Omental fat pad (tissue), 4 donors: ENCODE data around the gene MST1. TPM values are rescaled to one million over a fixed set of nuclear protein-coding genes. Genes with fewer than 3 reads are reported as not detected.

Experiments
- ATAC-seq: fragments of 150-250 bp; one replicate; pipeline ENCODE4 v1.9.1; 2016; ENCODE audit warnings: mild to moderate bottlenecking, moderate library complexity; ENCODE audit not compliant: low FRiP score
- DNase-seq: peaks from one replicate; pipeline ENCODE4 v3.0.0-alpha.2; 2019; ENCODE audit warnings: low spot score
- CTCF ChIP-seq, 3 donors: fragments of 450-650 bp; IDR thresholded peaks; one replicate each; pipeline ENCODE4 v1.5.1; 2016 to 2017; ENCODE audit warnings: antibody characterized with exemption in 3 of 3, mild to moderate bottlenecking in 3 of 3, moderate library complexity in 2 of 3
- total RNA-seq, 4 donors: library from RNA; depleted of rRNA; stranded (reverse); fragments of >200 nt; gene quantifications; one replicate each; pipeline ENCODE4 v1.1.0, GENCODE V29; 2016

The MST1 gene
- total RNA-seq, 4 donors from 2014 or later = 3.5 to 94.1 (median 25.0) TPM

- DNase-seq = no peak
- no peak for TF ChIP-seq CTCF (IDR thresholded peaks at IDR 0.05)
- ATAC-seq = no peak
These were observed 28.9 kb upstream of the MST1 start for GRCh38 chr3:49717959-49718857.

GRCh38 chr3:49717211-49717958 lies 28.1 kb upstream of the MST1 start:
- ATAC-seq (no peak), DNase-seq (no peak)

GRCh38 chr3:49716691-49717210 lies 27.5 kb upstream of the MST1 start:
- no peak for TF ChIP-seq CTCF (IDR thresholded peaks at IDR 0.05)
- DNase-seq (no peak), ATAC-seq (no peak)

More at GRCh38 chr3:49717211-49717958, 28.1 kb upstream of the MST1 start:
- no peak for TF ChIP-seq CTCF (IDR thresholded peaks at IDR 0.05)

- TF ChIP-seq CTCF (IDR thresholded peaks at IDR 0.05) = no peak
- DNase-seq (no peak), ATAC-seq (no peak)
These were observed 26.9 kb upstream of the MST1 start for GRCh38 chr3:49716169-49716568.

- TF ChIP-seq CTCF (IDR thresholded peaks at IDR 0.05) = no peak
- DNase-seq = no peak
- ATAC-seq = no peak
These were observed 26.4 kb upstream of the MST1 start for GRCh38 chr3:49715611-49716121.

GRCh38 chr3:49714728-49715550 lies 25.7 kb upstream of the MST1 start:
- no peak for DNase-seq
- ATAC-seq = no peak
- no peak for TF ChIP-seq CTCF (IDR thresholded peaks at IDR 0.05)
